Skeletal muscle cell (primary cell): ENCODE results near the gene IL4.
"Not testable (repeated sequence)": the region's sequence is repeated elsewhere in the genome, so short reads cannot be mapped to it uniquely, and the experiment has no call there.

Source experiments
- DNase-seq: peaks from one replicate; pipeline ENCODE4 v3.0.0-alpha.2; 2010; ENCODE audit warnings: low read depth
- H3K4me3 ChIP-seq: 2 replicates; pipeline ENCODE4 v1.5.1; 2011; ENCODE audit warnings: low read depth, mild to moderate bottlenecking, control low read depth, low read length, moderate library complexity

IL4 gene

GRCh38 chr5:132673939-132674630 lies at the start of gene IL4:
TSS of gene IL4 (plus strand) at chr5:132673989. CDS start at chr5:132674051, 62 bp downstream.
- H3K4me3 ChIP-seq, result no peak within 1 kb of the TSS
- DNase-seq, result no peak

- DNase-seq, result no peak
- no peak overlapping the region for H3K4me3 ChIP-seq
These were observed 46.3 kb upstream of the IL4 start for GRCh38 chr5:132627470-132627869.

DNA sequence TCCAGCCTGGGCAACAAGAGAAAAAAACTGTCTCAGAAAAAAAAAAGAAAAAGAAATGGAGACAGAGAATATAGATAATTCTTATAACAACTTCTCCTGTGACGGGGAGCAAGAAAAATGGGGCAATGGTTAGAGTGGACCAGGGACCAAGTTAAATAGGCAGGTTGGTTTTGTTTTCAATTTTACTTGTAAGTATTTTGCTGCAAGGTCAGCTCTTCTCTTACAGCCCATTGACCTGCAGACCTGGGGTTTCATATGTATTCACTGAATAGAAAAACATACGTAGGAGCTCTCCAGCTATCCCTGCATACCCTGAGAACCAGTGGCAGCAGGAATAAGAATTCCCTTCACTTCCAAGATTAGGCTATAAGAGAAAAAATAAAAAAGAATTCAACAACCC lies 45.0 kb upstream of the IL4 start:
- DNase-seq, result no peak
- no peak overlapping the region for H3K4me3 ChIP-seq

DNA sequence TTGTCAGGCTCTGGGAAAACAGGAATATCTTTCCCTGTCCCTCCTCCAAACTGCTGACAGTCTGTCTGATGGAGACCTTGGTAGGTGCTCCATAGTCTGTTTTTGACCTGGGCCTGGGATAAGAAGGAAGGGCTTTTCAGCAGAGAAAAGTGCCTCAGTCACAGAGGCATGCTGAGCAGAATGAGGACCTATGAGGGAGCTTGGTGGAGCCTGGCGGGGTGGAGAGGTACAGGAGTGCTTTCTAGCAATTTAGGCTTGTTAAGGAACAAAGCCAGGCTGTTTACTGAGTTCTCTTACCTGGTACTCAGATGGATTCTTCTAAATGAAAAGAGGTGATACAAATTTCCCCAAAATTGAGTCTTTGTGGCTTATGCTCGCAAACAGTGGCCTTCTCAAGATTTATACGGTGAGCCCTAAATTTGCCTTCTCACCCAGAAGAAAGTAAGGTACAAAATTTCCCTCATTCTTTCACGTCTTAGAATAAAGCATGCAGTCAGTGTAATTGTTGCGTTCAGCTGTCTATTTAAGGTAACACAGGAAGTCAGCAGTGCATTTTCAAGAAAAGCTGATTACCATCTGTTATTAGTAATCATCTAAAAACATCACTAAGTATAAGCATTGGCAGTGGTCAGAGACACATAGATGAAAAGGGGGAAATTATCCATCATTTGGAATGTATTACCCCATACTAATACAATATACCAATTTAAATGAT lies 44.4 kb upstream of the IL4 start:
- DNase-seq, result no peak
- H3K4me3 ChIP-seq, result no peak overlapping the region

DNA sequence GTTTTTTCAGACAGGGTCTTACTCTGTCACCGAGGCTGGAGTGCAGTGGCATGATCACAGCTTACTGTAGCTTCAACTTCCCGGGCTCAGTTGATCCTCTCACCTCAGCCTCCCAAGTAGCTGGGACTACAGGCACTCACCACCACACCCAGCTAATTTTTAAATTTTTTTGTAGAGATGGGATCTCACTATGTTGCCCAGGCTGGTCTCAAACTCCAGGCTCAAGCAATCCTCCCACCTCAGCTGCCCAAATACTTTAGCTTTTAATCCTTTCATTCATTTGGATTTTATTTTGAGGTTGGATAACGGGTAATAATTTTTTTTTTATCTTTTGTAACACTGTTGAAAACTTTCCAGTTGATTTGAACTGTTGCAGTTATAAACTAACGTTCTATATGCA lies 40.2 kb upstream of the IL4 start:
- DNase-seq, H3K4me3 ChIP-seq: not testable (repeated sequence)

- no peak overlapping the region for H3K4me3 ChIP-seq
- DNase-seq, result no peak
These were observed 37.9 kb upstream of the IL4 start for GRCh38 chr5:132635873-132636272.

GRCh38 chr5:132637241-132637640 lies 36.5 kb upstream of the IL4 start:
- H3K4me3 ChIP-seq, result no peak overlapping the region
- no peak for DNase-seq

DNA sequence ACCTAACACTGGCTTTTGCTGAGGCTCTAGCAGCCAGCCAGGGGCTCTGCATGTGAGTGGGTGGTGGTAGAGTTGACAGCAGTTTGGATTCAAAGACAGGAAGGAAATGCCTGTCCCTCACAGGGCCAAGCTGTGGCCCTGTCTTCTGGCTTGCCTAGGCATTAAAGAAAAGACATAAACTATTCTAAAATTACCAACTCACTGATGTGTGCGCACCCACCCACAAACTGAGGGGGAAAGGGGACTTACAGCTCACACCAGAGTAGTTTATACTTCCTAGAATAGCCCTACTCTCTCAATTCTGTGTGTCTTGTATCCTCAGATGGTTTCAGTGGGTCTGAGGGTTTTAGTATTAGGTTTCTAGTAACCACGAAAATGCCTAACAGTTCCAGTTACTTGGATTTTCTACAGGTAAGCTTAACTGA lies 34.1 kb upstream of the IL4 start:
- H3K4me3 ChIP-seq, result no peak overlapping the region
- DNase-seq, result no peak

- no peak for DNase-seq
- no peak overlapping the region for H3K4me3 ChIP-seq
These were observed 33.2 kb upstream of the IL4 start for GRCh38 chr5:132640613-132641012.

GRCh38 chr5:132641241-132641723 lies 32.5 kb upstream of the IL4 start:
- H3K4me3 ChIP-seq, result no peak overlapping the region
- no peak for DNase-seq

DNA sequence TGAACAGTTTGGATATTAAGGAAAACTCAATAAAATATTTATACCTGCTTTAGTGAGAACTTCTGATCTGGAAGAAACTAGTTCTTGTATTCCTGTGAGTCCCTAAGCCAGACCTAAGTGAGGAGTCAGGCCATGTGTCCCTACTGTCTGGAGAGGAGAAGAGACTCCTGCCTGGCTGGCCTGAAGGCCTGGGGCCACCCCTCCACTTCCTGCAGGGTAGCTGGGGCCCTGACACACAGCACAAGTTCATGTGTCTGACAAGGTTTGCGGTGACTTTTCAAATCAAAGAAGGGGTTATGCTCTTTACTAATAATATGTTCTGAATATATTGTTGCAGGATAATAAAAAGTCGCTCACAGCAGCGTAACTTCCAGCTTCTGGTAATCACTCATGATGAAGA lies 31.9 kb upstream of the IL4 start:
- no peak for DNase-seq
- no peak overlapping the region for H3K4me3 ChIP-seq

GRCh38 chr5:132644177-132644576 lies 29.6 kb upstream of the IL4 start:
- DNase-seq, result no peak
- no peak overlapping the region for H3K4me3 ChIP-seq

- DNase-seq, result no peak
- H3K4me3 ChIP-seq, result no peak overlapping the region
These were observed 27.1 kb upstream of the IL4 start for GRCh38 chr5:132646583-132647266.

DNA sequence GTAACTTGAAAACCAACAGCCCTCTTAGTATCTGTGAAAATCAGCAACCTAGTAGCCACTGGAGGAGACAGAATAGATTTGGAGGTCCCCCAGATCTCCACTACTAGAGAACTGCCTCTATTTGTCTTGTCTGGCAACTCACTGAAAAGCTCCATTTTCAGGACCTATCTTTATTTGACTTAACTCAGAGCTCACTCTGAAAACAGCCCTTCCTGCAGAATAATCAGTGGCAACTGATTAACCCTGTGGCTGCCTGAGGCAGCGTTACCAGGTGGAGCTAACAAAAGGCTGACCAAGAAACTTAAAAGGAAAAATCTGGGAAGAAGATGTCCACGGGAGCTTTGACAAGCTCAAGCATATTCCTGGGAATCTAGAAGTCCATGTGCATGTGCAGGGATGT lies 26.3 kb upstream of the IL4 start:
- H3K4me3 ChIP-seq, result no peak overlapping the region
- no peak for DNase-seq

GRCh38 chr5:132648355-132648754 lies 25.4 kb upstream of the IL4 start:
- H3K4me3 ChIP-seq, result no peak overlapping the region
- DNase-seq, result no peak

GRCh38 chr5:132651838-132652469 lies 21.8 kb upstream of the IL4 start:
- DNase-seq, result no peak
- no peak overlapping the region for H3K4me3 ChIP-seq

DNA sequence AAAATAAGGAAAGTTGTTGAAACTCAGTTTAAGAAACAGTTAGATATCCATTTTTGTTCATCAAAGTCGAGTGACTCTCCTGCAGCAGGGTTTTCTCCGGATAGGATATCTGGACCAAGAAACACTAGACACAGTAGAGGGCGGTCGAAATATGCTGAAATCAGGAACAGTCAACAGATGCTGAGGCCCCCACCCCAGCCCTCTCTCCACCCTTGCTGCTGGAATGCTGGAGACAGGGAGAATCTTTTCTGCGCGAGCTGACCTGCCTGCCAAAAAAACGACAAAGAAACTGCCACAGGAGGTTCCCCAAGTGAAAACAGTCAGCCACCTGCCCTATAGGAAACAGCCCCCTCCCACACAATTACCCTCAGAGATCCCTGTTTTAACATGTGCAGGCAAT lies 20.1 kb upstream of the IL4 start:
- no peak for DNase-seq
- H3K4me3 ChIP-seq, result no peak overlapping the region

DNA sequence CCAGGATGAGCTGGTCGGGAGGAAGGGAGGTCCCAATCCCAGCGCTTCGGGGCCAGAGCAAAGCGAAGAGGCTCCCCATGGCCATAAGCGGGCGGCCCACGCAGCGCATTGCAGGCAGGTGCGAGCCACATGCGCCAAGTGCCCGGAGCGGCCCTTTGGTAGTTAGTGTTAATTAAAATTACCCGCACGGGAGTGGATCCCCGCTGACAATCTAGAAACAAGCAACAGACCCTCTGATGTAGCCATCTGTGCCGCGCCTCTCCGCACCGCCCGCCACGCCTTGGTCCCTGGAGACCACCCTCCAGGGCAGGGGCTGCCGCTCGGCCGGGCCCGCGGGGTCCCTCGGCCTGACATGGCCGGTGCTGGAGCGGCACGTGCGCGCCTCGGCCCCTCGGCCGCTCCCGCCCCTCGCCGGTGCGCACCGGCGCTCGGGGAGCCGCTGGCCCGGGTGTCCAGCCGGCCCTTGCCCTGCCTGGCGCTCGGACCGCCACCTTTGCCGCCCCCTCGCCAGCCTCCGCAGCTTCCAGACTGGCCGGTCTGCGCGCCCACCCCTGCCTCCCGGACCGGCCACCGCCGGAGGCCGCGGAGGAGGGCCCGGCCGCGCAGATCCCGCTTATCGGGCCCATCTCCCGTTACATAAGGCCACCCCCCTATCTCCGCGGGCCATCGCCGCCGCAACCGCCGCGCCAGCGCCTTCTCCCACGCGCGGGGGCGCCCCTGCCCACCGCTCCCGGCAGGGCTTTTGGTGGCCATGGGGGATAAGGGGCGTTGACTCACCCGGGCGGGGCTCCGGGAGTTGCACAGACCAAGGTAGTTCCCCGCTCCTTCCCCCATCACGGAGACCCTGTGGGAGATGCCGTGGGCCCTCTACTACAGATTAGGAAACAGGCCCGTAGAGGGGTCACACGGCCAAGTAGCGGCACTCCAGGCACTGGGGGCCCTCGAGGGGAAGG lies 17.7 kb upstream of the IL4 start:
- H3K4me3 ChIP-seq, result peak overlapping the region; percentile 45
- no peak for DNase-seq

DNA sequence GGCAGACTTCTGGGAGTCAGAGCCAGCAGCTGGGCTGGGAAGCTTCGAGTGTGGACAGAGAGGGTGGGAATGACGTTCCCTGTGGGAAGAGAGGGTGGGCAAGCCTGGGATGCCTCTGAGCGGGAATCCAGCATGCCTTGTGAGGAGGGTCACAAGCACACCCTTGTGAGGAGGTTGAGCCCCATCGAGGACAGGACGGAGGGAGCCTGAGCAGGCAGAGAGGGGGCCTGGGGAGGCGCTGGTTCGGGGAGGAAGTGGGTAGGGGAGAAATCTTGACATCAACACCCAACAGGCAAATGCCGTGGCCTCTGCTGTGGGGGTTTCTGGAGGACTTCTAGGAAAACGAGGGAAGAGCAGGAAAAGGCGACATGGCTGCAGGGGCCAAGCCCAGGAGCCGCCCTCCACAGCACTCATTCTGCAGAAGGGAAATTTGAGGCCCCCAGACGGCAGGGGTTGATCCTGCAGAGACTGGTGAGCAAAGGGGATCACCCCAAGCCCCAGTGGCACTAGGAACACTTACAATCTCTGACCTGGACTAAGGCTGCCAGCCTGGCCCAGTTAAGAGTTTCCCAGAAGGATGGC lies 16.9 kb upstream of the IL4 start:
- H3K4me3 ChIP-seq, result peak overlapping the region; percentile 45
- no peak for DNase-seq
